ENCODE data around the gene MYH11. TPM values are rescaled to one million over a fixed set of nuclear protein-coding genes. Genes with fewer than 3 reads are reported as not detected.

Gene MYH11
- total RNA-seq, 2 donors from 2014 or later = 64.7 to 75.8 TPM

GRCh38 chr16:15880434-15881308 is 23.8 kb upstream of the MYH11 start:
- ATAC-seq = no peak
- intact Hi-C loops (cut with DNase I) = no loop called here

GRCh38 chr16:15879255-15879811 is 22.5 kb upstream of the MYH11 start:
- DNase-seq (no peak), ATAC-seq (peak in 1 of 2 donors; percentile 40)
- intact Hi-C loops (cut with DNase I) = loop anchor here in 1 of 2 donors (5.0 to 10.0 kb wide), 3 partner anchors 145 to 315 kb away; no protein-coding TSS in a partner anchor

More at GRCh38 chr16:15880434-15881308, 23.8 kb upstream of the MYH11 start:
- DNase-seq = no peak

- ATAC-seq (no peak), DNase-seq (no peak)
- intact Hi-C loops (cut with DNase I) = loop anchor here in 1 of 2 donors (5.0 to 10.0 kb wide), 3 partner anchors 148 to 318 kb away; no protein-coding TSS in a partner anchor
Measured at GRCh38 chr16:15876503-15876902, 19.7 kb upstream of the MYH11 start.

- DNase-seq (peak; percentile 51), ATAC-seq (peak; percentile 77 to 78)
- intact Hi-C loops (cut with DNase I) = loop anchor here (1.0 to 10.0 kb wide), 5 partner anchors 150 to 320 kb away; no protein-coding TSS in a partner anchor
Measured at GRCh38 chr16:15874745-15875314, 18.0 kb upstream of the MYH11 start.

DNA sequence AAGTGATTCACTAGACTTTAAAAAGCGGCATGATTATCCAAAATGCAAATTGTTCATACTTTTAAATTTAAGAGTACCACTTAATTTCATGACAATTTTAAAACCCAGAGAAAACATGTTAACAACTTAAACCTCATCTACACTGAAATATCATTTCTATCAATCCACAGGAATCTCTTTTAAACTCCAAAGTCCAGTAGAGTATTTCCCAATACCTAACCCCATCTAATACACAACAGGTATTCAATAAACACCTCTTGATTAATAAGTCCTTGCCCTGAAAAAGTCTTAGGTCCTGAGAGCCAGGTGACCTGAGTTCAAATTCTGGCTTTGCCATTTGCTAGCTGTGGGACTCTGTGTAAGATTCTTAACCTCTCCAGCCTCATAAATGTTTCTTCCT is 16.9 kb upstream of the MYH11 start:
- intact Hi-C loops (cut with DNase I) = loop anchor here (5.0 to 10.0 kb wide), 3 partner anchors 151 to 321 kb away; no protein-coding TSS in a partner anchor
- ATAC-seq (no peak), DNase-seq (no peak)

DNA sequence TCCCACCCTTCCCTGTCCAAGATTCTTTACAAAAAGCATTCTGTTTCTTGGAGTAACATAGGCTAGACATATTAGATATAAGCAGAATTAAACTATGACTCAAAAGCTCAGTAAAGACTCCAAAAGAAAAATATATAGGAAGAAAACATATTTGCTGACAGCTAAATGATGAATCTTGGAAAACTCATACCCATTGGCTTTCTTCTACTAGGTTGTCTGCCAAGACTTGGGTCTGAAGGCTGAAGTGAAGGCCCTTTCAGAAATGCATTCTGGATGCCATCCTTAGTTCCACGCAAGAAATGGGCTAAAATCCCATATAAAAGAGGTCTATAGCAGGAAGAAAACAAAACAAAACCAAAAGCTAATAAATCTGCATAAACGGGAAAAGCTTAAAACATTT is 16.5 kb upstream of the MYH11 start:
- ATAC-seq (no peak), DNase-seq (no peak)
- intact Hi-C loops (cut with DNase I) = loop anchor here (5.0 to 10.0 kb wide), 3 partner anchors 152 to 322 kb away; no protein-coding TSS in a partner anchor

GRCh38 chr16:15870011-15870410 is 13.2 kb upstream of the MYH11 start:
- intact Hi-C loops (cut with DNase I) = loop anchor here (5.0 to 10.0 kb wide), 3 partner anchors 155 to 325 kb away; no protein-coding TSS in a partner anchor
- ATAC-seq (no peak), DNase-seq (no peak)

GRCh38 chr16:15866451-15866850 is 9.6 kb upstream of the MYH11 start:
- no peak for ATAC-seq
- intact Hi-C loops (cut with DNase I) = no loop called here
- no peak for DNase-seq

- no peak for DNase-seq
- intact Hi-C loops (cut with DNase I) = no loop called here
- no peak for ATAC-seq
Measured at GRCh38 chr16:15865742-15866141, 8.9 kb upstream of the MYH11 start.

DNA sequence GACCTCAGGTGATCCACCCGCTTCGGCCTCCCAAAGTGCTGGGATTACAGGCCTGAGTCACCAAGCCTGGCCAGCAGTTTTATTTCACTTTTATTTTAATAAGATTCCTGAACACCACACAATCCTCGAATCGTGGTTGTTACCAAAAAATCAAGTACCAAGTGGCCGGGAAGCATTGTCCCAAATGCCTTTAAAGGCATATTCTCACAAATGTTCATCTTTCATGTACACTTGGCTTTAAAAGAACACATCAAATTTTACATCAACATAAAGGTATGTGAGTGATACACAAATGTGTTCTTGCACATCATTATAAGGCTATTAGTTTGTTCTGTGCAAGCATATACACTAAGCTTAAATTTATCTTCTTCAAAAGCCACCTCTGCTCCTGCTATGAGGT is 8.1 kb upstream of the MYH11 start:
- DNase-seq (no peak), ATAC-seq (no peak)
- intact Hi-C loops (cut with DNase I) = no loop called here

DNA sequence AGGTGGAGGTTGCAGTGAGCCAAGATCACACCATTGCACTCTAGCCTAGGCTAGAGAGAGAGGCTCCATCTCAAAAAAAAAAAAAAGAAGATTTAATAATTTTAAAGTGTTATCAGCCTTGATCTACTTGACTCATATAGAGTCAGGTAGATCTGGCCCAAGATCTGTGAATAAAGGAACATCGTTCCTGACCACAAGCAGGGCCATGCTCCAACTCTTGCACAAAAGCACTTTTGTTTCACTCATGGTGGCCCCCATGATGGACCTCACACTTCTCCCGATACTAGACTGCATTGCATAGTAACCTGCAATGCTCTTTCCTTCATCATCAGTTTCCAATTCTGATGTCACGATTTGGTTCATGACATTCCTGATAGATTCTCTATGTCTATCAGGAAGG is 5.2 kb upstream of the MYH11 start:
- ATAC-seq = no peak
- intact Hi-C loops (cut with DNase I) = no loop called here
- no peak for DNase-seq

DNA sequence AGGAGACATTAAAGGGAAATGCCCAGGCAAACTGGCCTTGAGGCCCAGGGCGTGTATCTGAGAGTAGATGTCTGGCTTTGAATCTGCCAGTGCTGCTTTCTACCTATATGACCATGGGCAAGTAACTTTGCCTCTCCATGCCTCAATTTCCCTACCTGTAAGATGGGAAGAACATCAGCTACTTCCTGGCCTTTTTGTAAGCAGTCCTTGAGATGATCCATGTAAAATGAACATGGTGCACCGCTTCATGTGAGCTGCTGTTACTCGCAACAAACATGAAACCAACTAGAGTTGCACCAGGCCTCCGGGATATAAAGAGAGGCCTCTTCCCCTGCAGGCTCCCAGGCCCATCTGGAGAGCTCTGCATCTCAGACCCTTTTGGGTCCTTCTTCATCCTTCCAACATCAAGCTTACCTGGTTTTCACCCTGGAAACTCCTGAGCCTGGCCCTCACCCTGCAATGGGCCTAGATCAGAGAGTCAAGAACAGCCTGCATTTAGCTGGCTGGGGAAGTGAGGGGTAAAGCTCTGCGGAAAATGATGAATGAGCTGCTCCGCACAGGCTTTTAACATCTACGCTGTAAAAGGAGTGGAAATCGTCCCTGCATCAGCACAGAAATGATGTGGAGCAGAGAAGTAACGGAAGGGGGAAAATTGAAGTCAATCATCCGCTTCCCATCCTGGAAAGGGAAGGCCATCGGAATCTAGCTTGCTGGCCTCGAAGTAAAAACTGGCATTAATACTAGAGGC is 2.3 kb upstream of the MYH11 start:
- intact Hi-C loops (cut with DNase I) = no loop called here
- no peak for ATAC-seq
- DNase-seq = no peak

DNA sequence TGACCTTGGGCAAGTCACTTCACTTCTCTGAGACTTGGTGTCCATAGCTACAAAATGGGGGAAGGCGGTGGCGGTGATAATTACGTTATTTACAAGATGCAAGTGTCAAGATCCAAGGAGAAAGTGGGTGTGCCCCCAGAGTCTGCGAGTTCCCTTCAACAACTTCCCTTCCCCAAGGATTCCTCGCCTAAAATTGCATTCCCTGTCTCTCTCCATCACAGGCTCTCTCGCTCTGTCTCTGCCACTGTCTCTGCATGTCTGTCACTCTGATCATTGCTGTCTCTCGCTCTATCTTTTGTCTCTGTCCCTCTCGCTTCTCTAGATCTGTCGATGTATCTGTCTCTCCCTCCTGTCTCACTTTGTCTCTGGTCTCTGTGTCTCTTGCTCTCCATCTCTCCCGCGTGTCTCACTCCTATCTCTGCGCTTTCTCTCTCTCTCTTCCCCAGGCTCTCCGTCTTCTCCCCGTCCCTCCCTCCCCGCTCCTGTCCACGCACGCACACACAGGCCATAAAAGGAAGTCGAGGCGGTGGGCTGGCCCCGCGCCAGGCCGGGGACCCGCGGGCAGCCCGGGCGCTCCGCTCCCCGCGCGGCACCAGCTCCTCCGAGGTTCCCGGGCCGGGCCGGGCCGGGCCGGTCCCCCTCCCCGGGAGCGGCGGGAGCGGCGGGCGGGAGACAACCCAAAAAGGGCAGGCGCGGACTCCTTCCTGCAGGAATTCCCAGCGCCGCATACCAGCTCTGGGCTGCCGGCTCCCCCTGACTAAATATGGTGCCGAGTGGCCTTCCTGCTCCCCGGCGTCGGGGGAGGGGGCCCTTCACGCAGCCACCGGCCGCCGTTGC is 1.1 kb upstream of the MYH11 start:
- peak; percentile 50 for DNase-seq
- intact Hi-C loops (cut with DNase I) = no loop called here
- ATAC-seq = peak; percentile 79 to 80

- DNase-seq (no peak), ATAC-seq (no peak)
- intact Hi-C loops (cut with DNase I) = no loop called here
Measured at GRCh38 chr16:15856182-15856581, 646 bp downstream of the MYH11 start.

GRCh38 chr16:15855704-15856003 is 1.2 kb downstream of the MYH11 start:
- intact Hi-C loops (cut with DNase I) = no loop called here
- no peak for DNase-seq
- no peak for ATAC-seq

- intact Hi-C loops (cut with DNase I) = no loop called here
- ATAC-seq (no peak), DNase-seq (no peak)
Measured at GRCh38 chr16:15854906-15855703, 1.7 kb downstream of the MYH11 start.

- ATAC-seq (no peak), DNase-seq (no peak)
- intact Hi-C loops (cut with DNase I) = no loop called here
Measured at GRCh38 chr16:15854061-15854460, 2.8 kb downstream of the MYH11 start.

GRCh38 chr16:15853021-15853420 is 3.8 kb downstream of the MYH11 start:
- DNase-seq (no peak), ATAC-seq (no peak)
- intact Hi-C loops (cut with DNase I) = no loop called here

Measured in left cardiac atrium (tissue), 4 donors.